Upper lobe of right lung (tissue), 1 donor: ENCODE data around the gene C11orf91. TPM values are rescaled to one million over a fixed set of nuclear protein-coding genes. Genes with fewer than 3 reads are reported as not detected.

ENCODE experiments used
- ATAC-seq: fragments of 200-7000 bp; cut with Tn5 transposase; one replicate; pipeline ENCODE4 v1.9.1; 2020; ENCODE audit warnings: mild to moderate bottlenecking, moderate library complexity
- DNase-seq: peaks from one replicate; pipeline ENCODE4 v3.0.0-alpha.2; 2020
- H3K27ac ChIP-seq: fragments of 200-600 bp; one replicate; pipeline ENCODE4 v1.8.0; 2022
- H3K27me3 ChIP-seq: fragments of 200-600 bp; one replicate; pipeline ENCODE4 v1.8.0; 2022; ENCODE audit warnings: mild to moderate bottlenecking
- H3K36me3 ChIP-seq: fragments of 200-600 bp; one replicate; pipeline ENCODE4 v1.8.0; 2022
- H3K4me1 ChIP-seq: fragments of 200-600 bp; one replicate; pipeline ENCODE4 v1.8.0; 2022
- H3K4me3 ChIP-seq: fragments of 200-600 bp; one replicate; pipeline ENCODE4 v1.8.0; 2022; ENCODE audit warnings: mild to moderate bottlenecking
- H3K9me3 ChIP-seq: fragments of 200-600 bp; one replicate; pipeline ENCODE4 v1.8.0; 2022
- intact Hi-C: fragments of 100-400 bp; cut with DNase I; formaldehyde crosslinking; loops from one replicate; pipeline ENCODE4 v1.11.0; 2022
- total RNA-seq: library from RNA; stranded (reverse); fragmentation: NEBNext Ultra II Directional; extraction: Animal tissue kit (Norgen Biotek cat#: 25700); gene quantifications from one replicate; pipeline ENCODE4 v1.2.1, GENCODE V29; 2021
- TF ChIP-seq, protein P1 (sequence below): fragments of 200-600 bp; IDR thresholded peaks from one replicate; pipeline ENCODE4 v1.8.0; 2022; ENCODE audit warnings: antibody characterized with exemption
- donor health status: DM: no; HTN: yes; CAD: no; lungs with severe emphysema.

C11orf91 gene
- total RNA-seq, 1 donor from 2014 or later: 1.5 TPM

DNA sequence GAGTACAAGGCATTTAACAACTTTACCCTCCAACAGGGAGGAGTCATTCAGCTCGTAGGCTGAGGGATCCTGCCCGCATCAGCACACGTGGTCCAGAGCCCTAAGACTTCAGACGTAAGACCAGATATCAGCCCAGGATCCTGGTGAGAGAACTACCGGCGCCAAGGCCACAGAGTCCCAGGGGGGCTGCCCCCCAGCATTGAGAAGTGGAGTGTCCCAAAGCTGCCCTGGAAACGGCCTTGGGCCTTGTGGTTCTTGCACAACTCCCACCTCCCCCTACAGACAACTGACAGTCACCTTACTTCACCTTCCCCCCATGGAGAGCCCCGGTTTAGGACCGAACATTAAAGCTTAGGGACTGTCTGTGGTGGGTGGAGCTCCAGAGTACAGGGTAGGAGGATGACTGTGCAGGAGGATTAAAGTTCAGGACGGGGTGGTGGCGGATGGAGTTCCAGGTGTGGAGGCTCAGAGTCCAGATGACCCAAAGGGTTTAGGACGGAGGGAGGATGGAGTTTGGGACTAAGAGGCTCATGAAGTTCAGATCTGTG is 1.0 kb downstream of the C11orf91 start:
- no peak for DNase-seq
- H3K4me1 ChIP-seq: peaks cover 40% of the 10 kb centered on the region
- H3K27ac ChIP-seq: no peak overlapping the region
- ATAC-seq: no peak
- intact Hi-C loops: no loop called here
- TF ChIP-seq, protein P1, sequence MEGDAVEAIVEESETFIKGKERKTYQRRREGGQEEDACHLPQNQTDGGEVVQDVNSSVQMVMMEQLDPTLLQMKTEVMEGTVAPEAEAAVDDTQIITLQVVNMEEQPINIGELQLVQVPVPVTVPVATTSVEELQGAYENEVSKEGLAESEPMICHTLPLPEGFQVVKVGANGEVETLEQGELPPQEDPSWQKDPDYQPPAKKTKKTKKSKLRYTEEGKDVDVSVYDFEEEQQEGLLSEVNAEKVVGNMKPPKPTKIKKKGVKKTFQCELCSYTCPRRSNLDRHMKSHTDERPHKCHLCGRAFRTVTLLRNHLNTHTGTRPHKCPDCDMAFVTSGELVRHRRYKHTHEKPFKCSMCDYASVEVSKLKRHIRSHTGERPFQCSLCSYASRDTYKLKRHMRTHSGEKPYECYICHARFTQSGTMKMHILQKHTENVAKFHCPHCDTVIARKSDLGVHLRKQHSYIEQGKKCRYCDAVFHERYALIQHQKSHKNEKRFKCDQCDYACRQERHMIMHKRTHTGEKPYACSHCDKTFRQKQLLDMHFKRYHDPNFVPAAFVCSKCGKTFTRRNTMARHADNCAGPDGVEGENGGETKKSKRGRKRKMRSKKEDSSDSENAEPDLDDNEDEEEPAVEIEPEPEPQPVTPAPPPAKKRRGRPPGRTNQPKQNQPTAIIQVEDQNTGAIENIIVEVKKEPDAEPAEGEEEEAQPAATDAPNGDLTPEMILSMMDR: no peak
- no peak overlapping the region for H3K4me3 ChIP-seq
- no peaks in the 10 kb centered on the region for H3K36me3 ChIP-seq
- no peaks in the 10 kb centered on the region for H3K9me3 ChIP-seq
- no peaks in the 10 kb centered on the region for H3K27me3 ChIP-seq

DNA sequence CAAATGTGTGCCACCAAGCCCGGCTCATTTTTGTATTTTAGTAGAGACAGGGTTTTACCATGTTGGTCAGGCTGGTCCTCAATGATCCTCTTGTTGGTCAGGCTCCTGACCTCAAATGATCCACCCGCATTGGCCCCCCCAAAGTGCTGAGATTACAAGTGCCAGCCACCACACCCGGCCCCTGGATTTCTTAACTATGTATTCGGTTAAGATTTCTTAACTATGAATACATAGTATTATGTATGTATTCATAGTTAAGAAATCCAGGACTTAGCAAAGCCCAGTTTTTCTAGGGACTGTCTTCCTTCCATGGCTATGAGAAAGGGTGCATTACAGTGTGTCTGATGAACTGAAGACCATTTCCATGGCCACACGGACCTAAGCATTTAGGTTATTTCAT is 1.7 kb downstream of the C11orf91 start:
- DNase-seq (no peak), ATAC-seq (no peak)
- Histone ChIP-seq H3K4me3 (no peak overlapping the region), H3K4me1 (peaks cover 33% of the 10 kb centered on the region), H3K36me3 (no peaks in the 10 kb centered on the region), H3K27me3 (no peaks in the 10 kb centered on the region), H3K9me3 (no peaks in the 10 kb centered on the region), H3K27ac (no peak overlapping the region)
- intact Hi-C loops: no loop called here
- TF ChIP-seq, protein P1: no peak

DNA sequence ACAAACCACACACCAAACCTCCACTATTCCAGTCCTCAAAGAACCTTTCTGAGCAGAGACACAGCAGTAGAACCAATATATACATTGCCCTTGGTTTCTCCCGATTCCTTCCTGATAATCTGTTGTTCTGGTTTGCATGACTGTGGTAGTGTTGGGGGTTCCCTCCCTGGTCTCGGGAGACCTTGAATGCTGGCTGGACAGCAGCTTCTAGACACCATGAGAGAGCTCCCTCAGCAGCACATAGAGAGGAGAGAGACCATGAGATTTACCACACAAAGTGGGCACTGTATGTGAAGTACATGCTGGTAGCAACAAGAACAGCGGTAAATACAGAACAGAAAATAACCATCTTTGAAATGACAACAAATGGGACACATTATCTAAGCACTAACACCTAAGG is 2.6 kb downstream of the C11orf91 start:
- intact Hi-C loops: no loop called here
- H3K27me3 ChIP-seq: no peaks in the 10 kb centered on the region
- no peak overlapping the region for H3K27ac ChIP-seq
- TF ChIP-seq, protein P1: no peak
- H3K36me3 ChIP-seq: no peaks in the 10 kb centered on the region
- no peaks in the 10 kb centered on the region for H3K9me3 ChIP-seq
- no peak overlapping the region for H3K4me3 ChIP-seq
- DNase-seq (no peak), ATAC-seq (no peak)
- H3K4me1 ChIP-seq: peaks cover 30% of the 10 kb centered on the region

DNA sequence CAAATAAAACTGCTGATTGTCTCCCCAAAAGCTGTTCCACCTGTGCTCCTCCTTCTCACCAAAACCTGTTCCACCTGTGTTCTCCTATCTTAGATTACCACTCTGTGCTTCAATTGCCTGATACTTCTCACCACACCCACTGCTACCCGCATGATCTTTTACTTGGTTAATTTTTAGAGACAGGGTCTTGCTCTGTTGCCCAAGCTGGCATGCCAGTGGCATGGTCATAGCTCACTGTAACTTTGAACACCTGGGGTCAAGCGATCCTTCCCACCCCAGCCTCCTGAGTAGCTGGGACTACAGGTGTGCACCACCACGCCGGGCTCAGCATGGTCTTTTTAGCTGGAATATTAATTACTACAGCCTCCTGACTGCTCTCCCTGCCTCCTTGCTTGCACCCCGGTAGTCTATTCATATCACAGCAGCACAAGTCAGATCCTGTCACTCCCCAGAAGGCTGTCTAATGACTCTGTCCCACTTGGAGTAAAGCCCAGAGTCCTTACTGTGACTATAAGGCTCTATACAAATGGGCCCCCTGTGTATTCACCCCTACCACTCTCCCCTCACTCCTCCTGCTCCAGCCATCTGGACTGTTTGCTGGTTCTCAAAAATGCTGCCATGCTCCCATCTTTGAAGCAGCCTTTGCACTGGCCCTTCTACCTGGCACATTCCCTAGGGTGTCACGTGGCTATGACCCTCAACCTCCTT is 3.5 kb downstream of the C11orf91 start:
- no peaks in the 10 kb centered on the region for H3K27me3 ChIP-seq
- no peak for ATAC-seq
- TF ChIP-seq, protein P1: no peak
- H3K27ac ChIP-seq: no peak overlapping the region
- no peak for DNase-seq
- peaks cover 30% of the 10 kb centered on the region for H3K4me1 ChIP-seq
- H3K36me3 ChIP-seq: no peaks in the 10 kb centered on the region
- intact Hi-C loops: no loop called here
- no peak overlapping the region for H3K4me3 ChIP-seq
- no peaks in the 10 kb centered on the region for H3K9me3 ChIP-seq

DNA sequence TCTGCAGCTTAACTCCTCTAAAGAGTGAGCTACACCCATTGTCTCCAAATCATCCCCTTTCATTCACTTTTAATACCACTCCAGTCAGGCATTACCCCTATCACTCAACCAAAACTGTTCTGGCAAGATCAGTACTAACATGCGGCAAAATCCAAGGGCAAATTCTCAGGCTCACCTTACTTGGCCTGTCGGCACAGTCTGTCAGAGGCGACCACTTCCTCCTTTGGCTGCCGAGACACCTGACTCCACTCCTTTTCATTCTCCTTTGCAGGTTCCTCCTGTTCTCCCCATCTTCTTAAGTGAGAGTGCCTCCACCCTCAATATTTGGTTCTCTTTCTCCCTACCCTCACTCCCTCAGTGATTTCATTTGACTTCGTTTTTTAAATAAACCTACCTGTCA is 4.2 kb downstream of the C11orf91 start:
- Histone ChIP-seq H3K4me3 (no peak overlapping the region), H3K27me3 (no peaks in the 10 kb centered on the region), H3K4me1 (peaks cover 30% of the 10 kb centered on the region), H3K36me3 (no peaks in the 10 kb centered on the region), H3K27ac (no peak overlapping the region), H3K9me3 (no peaks in the 10 kb centered on the region)
- DNase-seq: no peak
- ATAC-seq: no peak
- TF ChIP-seq, protein P1: no peak
- intact Hi-C loops: no loop called here
